ENCODE measurements around the gene PDE9A. TPM values are rescaled to one million over a fixed set of nuclear protein-coding genes. Genes with fewer than 3 reads are reported as not detected.

The PDE9A gene
- total RNA-seq, 1 donor from 2014 or later = 3.9 TPM

- DNase-seq (ENCODE audit: low read depth) = no peak
- no peak for TF ChIP-seq CTCF (IDR thresholded peaks at IDR 0.05; ENCODE audit: insufficient read depth, low read length, poor library complexity, severe bottlenecking)
- H3K4me3 ChIP-seq (ENCODE audit: low read depth, low read length) = no peak overlapping the region
- peaks cover 39% of the 10 kb centered on the region for H3K27me3 ChIP-seq (ENCODE audit: control insufficient read depth, insufficient read depth, low read length)
- H3K36me3 ChIP-seq (ENCODE audit: control insufficient read depth, insufficient read depth, low read length) = no peaks in the 10 kb centered on the region
Observed at GRCh38 chr21:42685036-42685435, 31.6 kb downstream of the PDE9A start.

GRCh38 chr21:42685954-42686500, 32.6 kb downstream of the PDE9A start:
- Histone ChIP-seq H3K27me3 (ENCODE audit: control insufficient read depth, insufficient read depth, low read length) (peaks cover 31% of the 10 kb centered on the region), H3K36me3 (ENCODE audit: control insufficient read depth, insufficient read depth, low read length) (no peaks in the 10 kb centered on the region), H3K4me3 (ENCODE audit: low read depth, low read length) (no peak overlapping the region)
- no peak for DNase-seq (ENCODE audit: low read depth)
- TF ChIP-seq CTCF (IDR thresholded peaks at IDR 0.05; ENCODE audit: insufficient read depth, low read length, poor library complexity, severe bottlenecking) = no peak

GRCh38 chr21:42687796-42688195, 34.4 kb downstream of the PDE9A start:
- Histone ChIP-seq H3K27me3 (ENCODE audit: control insufficient read depth, insufficient read depth, low read length) (peaks cover 18% of the 10 kb centered on the region), H3K4me3 (ENCODE audit: low read depth, low read length) (no peak overlapping the region), H3K36me3 (ENCODE audit: control insufficient read depth, insufficient read depth, low read length) (no peaks in the 10 kb centered on the region)
- DNase-seq (ENCODE audit: low read depth) = no peak
- no peak for TF ChIP-seq CTCF (IDR thresholded peaks at IDR 0.05; ENCODE audit: insufficient read depth, low read length, poor library complexity, severe bottlenecking)

GRCh38 chr21:42688226-42688840, 34.9 kb downstream of the PDE9A start:
- TF ChIP-seq CTCF (IDR thresholded peaks at IDR 0.05; ENCODE audit: insufficient read depth, low read length, poor library complexity, severe bottlenecking) = no peak
- H3K27me3 ChIP-seq (ENCODE audit: control insufficient read depth, insufficient read depth, low read length) = peaks cover 13% of the 10 kb centered on the region
- H3K4me3 ChIP-seq (ENCODE audit: low read depth, low read length) = no peak overlapping the region
- H3K36me3 ChIP-seq (ENCODE audit: control insufficient read depth, insufficient read depth, low read length) = no peaks in the 10 kb centered on the region
- no peak for DNase-seq (ENCODE audit: low read depth)

GRCh38 chr21:42688841-42689371, 35.5 kb downstream of the PDE9A start:
- TF ChIP-seq CTCF (IDR thresholded peaks at IDR 0.05; ENCODE audit: insufficient read depth, low read length, poor library complexity, severe bottlenecking) = no peak
- Histone ChIP-seq H3K4me3 (ENCODE audit: low read depth, low read length) (no peak overlapping the region), H3K36me3 (ENCODE audit: control insufficient read depth, insufficient read depth, low read length) (no peaks in the 10 kb centered on the region), H3K27me3 (ENCODE audit: control insufficient read depth, insufficient read depth, low read length) (peaks cover 10% of the 10 kb centered on the region)
- no peak for DNase-seq (ENCODE audit: low read depth)

- TF ChIP-seq CTCF (IDR thresholded peaks at IDR 0.05; ENCODE audit: insufficient read depth, low read length, poor library complexity, severe bottlenecking) = no peak
- H3K27me3 ChIP-seq (ENCODE audit: control insufficient read depth, insufficient read depth, low read length) = peaks cover 7% of the 10 kb centered on the region
- no peak for DNase-seq (ENCODE audit: low read depth)
- H3K4me3 ChIP-seq (ENCODE audit: low read depth, low read length) = no peak overlapping the region
- no peaks in the 10 kb centered on the region for H3K36me3 ChIP-seq (ENCODE audit: control insufficient read depth, insufficient read depth, low read length)
Observed at GRCh38 chr21:42690586-42690985, 37.2 kb downstream of the PDE9A start.

Data from kidney epithelial cell (primary cell).